T-helper 1 cell treated with Interleukin-12 subunit alpha and Interleukin-12 subunit beta and Interleukin-4 antibody, amounts not matched to agents 30 ng/mL and 1 ng/mL, for 36 hours (primary cell): Measurements from ENCODE around the gene SLC39A7. TPM values are rescaled to one million over a fixed set of nuclear protein-coding genes. Genes with fewer than 3 reads are reported as not detected.

Experiments used
- intact Hi-C: fragments of 100-400 bp; cut with micrococcal nuclease; formaldehyde crosslinking; loops from one replicate; pipeline ENCODE4 v1.15.1; 2024
- total RNA-seq: library from RNA; stranded (reverse); gene quantifications from 2 replicates; pipeline ENCODE4 v1.2.3, GENCODE V29; 2022

Gene SLC39A7
- 60.7 and 62.1 TPM in 2 replicates for total RNA-seq

DNA sequence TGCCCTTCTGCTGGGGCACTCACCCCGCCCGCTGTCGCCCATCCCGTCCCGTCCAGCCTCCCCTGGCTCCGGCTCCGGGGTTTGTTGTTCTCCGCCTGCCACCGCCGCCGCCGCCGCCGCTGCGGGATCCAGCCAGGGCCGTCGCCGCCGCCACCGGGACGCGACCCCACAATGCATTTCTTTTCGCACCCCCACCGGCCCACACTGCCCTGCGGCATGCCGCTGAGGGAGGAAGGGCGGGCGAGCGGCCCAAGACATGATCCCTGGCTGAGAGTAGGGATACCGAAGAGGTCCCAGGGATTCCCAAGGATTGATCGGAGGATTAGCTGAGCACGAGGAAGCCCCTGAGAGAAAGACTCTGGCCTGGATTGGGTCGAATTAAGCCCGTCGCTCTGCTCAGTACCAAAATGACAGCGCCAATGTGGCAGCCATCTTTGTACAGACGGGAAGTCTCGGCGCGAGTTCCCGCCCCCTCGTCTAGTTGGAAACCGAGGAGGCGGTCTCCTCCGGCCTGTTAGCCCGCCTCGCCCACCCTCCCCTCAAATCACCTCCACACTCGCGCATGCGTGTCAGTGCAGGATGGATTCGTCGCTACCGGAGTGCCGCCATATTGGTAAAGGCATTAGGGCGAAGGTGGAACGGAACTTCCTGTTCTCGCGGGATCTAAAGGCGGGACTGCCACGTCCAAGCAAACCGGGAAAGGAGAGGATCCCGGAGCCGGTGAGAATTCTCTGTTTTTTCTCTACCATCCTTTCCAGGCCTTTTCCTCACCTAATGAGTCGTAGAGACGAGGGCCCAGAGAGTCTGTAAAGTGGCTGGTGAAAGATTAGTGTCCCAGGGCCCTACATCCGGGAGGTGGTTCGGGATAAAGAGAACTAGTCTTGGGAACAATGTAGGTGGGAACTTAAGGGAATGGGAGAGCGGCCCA is at the start of gene SLC39A7, which contains the start of gene RXRB:
SLC39A7 (plus strand) TSS at position 649 of the 928 bp plus-strand sequence. CDS start 379 bp downstream, outside the sequence.
RXRB (minus strand) TSS at position 447 of the 928 bp plus-strand sequence; CDS start at position 258, 189 bp downstream.
- intact Hi-C loops: loop anchor here (1.0 to 10.0 kb wide), 19 partner anchors 8 to 1226 kb away; partner anchors contain the start of genes CUTA, DXO, HLA-DPB1 and LEMD2

DNA sequence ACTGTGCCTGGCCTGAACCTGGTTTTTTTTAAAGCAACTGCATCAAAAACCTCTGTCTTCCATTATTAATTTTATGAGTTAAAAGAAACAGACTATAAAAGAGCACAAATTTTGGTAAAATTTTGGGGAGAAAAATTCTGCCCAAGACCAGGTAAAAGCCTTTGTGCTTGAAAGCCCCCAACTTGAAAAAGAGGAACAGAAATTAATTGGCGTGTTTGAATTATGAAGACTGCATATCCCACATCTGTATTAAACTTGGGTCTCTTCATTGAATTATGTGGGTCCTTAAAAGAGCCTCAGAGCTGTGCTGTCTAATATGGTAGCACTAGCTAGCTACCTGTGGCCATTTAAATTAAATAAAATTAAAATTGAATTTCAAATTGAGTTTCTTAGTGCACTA is 49.6 kb upstream of the SLC39A7 start:
- intact Hi-C loops: no loop called here

- intact Hi-C loops: no loop called here
These were observed 46.3 kb upstream of the SLC39A7 start for GRCh38 chr6:33154349-33154748.

GRCh38 chr6:33156561-33156960 is 44.1 kb upstream of the SLC39A7 start:
- intact Hi-C loops: no loop called here

DNA sequence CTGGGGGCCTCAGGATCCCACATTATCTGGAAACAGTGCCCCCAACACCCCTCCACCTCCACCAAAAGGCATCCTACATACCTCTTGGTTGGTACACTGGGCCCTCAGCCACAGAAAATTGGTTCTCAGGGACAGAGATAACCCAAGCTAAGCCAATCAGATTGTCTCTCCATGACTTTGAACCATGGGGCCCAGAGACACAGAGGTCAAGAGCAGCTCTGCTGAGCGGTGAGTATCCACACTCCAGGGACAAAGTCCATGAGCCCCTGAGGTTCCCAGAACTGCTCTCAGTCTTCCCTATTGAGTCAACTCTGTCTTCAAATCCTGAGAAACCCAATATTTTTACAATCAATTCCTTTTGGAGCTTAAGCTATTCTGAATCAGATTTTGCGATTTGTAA is 43.7 kb upstream of the SLC39A7 start:
- intact Hi-C loops: no loop called here

DNA sequence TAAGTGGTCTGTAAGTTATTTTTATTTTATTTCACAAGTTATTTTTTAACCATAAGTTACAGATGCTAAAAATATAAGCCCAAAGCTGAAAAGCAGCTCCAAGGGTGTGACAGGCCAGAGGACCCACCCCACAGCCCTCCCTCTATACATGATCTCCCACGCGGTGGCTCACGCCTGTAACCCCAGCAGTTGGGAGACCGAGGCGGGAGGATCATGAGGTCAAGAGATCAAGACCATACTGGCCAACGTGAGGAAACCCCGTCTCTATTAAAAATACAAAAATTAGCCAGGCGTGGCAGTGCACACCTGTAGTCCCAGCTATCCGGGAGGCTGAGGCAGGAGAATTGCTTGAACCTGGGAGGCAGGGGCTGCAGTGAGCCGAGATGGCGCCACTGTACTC is 40.6 kb upstream of the SLC39A7 start:
- intact Hi-C loops: loop anchor here (5.0 kb wide), 1 partner anchor 38 kb away; no protein-coding TSS in a partner anchor

GRCh38 chr6:33160728-33161344 is 39.8 kb upstream of the SLC39A7 start:
- intact Hi-C loops: loop anchor here (1.0 to 5.0 kb wide), 3 partner anchors 36 to 87 kb away; no protein-coding TSS in a partner anchor

GRCh38 chr6:33161354-33162331 is 39.0 kb upstream of the SLC39A7 start:
- intact Hi-C loops: loop anchor here (1.0 to 5.0 kb wide), 3 partner anchors 36 to 87 kb away; no protein-coding TSS in a partner anchor

DNA sequence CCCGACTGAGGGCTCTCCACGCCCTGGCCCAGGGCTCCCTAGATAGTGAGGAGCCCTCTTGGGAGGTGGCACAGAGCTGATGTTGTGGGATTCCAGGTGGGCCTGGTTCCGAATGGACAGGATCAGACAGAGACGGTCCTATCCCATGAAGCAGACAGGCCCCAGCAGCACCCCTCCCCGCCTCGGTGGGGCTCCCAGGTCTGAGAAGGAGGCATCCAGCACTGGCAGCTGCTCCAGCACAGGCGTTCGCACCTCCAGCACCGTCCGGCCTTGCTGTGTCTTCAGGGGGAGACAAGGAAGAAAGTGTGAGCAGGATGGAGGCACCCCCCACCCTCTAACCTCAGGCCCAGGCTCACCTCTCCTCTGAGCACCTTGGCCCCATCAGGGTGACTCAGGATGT is 37.1 kb upstream of the SLC39A7 start:
- intact Hi-C loops: loop anchor here (5.0 kb wide), 1 partner anchor 41 kb away; no protein-coding TSS in a partner anchor

DNA sequence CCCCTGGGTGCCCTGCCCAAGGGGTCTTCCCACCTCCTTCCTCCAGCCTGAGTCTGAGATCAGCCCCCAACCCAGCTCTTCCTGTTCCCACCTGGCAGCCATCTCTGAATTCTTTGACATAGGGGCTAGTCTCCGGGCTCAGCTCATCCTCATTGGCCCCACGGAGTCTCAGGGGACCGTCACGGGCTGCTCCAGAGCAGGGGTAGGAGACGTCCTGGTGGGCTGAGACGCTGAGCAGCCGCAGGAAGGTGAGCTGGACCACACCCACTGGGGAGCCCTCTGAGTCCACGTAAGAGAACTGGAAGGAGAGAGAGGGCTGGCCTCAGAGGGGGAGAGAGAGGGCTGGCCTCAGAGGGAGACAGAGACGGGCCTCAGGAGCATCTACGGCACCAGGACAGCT is 36.5 kb upstream of the SLC39A7 start:
- intact Hi-C loops: loop anchor here (5.0 kb wide), 1 partner anchor 42 kb away; no protein-coding TSS in a partner anchor

GRCh38 chr6:33164665-33165373 is 35.8 kb upstream of the SLC39A7 start:
- intact Hi-C loops: loop anchor here (5.0 kb wide), 1 partner anchor 43 kb away; no protein-coding TSS in a partner anchor

- intact Hi-C loops: no loop called here
These were observed 34.9 kb upstream of the SLC39A7 start for GRCh38 chr6:33165581-33166258.

GRCh38 chr6:33166363-33166762 is 34.3 kb upstream of the SLC39A7 start:
- intact Hi-C loops: no loop called here

DNA sequence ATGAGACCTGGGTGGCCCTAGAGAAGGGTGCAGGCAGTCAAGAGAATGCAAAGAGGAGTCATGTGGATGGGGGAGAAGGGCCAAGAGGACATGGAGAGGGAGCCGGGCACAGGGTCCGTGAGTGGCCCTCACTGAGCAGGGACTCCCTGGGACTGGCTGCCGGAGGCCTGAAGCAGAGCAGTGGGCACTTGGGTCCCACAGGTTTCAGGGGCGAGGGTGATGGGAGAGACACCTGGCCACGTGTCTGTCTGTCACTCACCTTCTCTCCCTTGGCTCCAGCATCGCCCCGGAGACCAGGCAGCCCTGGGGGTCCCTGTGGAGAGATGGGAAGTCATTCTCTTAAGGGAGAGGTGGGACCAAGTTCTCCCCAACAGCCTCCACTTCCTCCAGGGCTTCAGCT is 33.9 kb upstream of the SLC39A7 start:
- intact Hi-C loops: no loop called here

GRCh38 chr6:33167374-33168283 is 33.0 kb upstream of the SLC39A7 start:
- intact Hi-C loops: no loop called here

DNA sequence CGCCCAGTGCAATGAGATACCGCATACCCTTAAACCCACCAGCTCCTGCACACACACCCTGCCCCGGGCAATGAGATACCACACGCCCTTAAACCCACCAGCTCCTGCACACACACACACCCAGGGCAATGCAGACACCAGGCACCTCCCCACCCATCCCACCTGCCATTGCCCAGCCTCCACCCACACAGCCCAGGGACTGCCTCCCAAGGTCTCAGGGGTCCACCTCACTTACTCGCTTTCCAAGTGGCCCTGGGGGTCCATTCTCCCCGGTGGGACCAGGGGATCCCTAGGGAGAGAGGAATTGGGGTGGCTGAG is 32.4 kb upstream of the SLC39A7 start:
- intact Hi-C loops: no loop called here

DNA sequence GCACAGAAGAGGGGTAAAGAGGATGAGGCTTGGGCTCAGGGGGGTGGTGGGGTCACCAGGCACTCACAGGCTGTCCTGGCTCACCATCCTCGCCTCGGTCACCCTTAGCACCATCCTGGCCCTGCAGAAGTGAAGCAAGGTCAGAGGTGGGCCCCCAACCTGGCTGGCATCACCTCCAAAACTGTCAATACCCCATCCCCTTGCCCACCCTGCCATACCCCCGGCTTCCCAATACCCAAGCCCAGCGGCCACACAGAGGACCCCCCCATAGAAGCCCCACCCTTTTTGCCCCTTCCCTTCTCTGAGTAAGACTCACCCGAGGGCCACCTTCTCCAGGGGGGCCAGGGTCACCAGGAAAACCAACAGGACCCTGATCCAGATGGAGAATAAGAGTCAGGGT is 32.0 kb upstream of the SLC39A7 start:
- intact Hi-C loops: no loop called here
